Stimulated activated CD4-positive, alpha-beta T cell treated with anti-CD3 and anti-CD28 coated beads, Interleukin-1b, Interleukin-23, amount 100 ng/mL, for 1 hour (primary cell): ENCODE measurements around the gene MUC5AC.
"Not testable (repeated sequence)": the region's sequence is repeated elsewhere in the genome, so short reads cannot be mapped to it uniquely, and the experiment has no call there.

Source experiments
- DNase-seq, 2 donors: peaks; one replicate each; pipeline ENCODE4 v3.0.0-alpha.2; 2020; ENCODE audit warnings: low read depth in 2 of 2

The MUC5AC gene, protein sequence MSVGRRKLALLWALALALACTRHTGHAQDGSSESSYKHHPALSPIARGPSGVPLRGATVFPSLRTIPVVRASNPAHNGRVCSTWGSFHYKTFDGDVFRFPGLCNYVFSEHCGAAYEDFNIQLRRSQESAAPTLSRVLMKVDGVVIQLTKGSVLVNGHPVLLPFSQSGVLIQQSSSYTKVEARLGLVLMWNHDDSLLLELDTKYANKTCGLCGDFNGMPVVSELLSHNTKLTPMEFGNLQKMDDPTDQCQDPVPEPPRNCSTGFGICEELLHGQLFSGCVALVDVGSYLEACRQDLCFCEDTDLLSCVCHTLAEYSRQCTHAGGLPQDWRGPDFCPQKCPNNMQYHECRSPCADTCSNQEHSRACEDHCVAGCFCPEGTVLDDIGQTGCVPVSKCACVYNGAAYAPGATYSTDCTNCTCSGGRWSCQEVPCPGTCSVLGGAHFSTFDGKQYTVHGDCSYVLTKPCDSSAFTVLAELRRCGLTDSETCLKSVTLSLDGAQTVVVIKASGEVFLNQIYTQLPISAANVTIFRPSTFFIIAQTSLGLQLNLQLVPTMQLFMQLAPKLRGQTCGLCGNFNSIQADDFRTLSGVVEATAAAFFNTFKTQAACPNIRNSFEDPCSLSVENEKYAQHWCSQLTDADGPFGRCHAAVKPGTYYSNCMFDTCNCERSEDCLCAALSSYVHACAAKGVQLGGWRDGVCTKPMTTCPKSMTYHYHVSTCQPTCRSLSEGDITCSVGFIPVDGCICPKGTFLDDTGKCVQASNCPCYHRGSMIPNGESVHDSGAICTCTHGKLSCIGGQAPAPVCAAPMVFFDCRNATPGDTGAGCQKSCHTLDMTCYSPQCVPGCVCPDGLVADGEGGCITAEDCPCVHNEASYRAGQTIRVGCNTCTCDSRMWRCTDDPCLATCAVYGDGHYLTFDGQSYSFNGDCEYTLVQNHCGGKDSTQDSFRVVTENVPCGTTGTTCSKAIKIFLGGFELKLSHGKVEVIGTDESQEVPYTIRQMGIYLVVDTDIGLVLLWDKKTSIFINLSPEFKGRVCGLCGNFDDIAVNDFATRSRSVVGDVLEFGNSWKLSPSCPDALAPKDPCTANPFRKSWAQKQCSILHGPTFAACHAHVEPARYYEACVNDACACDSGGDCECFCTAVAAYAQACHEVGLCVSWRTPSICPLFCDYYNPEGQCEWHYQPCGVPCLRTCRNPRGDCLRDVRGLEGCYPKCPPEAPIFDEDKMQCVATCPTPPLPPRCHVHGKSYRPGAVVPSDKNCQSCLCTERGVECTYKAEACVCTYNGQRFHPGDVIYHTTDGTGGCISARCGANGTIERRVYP (N-terminal part only)

DNA sequence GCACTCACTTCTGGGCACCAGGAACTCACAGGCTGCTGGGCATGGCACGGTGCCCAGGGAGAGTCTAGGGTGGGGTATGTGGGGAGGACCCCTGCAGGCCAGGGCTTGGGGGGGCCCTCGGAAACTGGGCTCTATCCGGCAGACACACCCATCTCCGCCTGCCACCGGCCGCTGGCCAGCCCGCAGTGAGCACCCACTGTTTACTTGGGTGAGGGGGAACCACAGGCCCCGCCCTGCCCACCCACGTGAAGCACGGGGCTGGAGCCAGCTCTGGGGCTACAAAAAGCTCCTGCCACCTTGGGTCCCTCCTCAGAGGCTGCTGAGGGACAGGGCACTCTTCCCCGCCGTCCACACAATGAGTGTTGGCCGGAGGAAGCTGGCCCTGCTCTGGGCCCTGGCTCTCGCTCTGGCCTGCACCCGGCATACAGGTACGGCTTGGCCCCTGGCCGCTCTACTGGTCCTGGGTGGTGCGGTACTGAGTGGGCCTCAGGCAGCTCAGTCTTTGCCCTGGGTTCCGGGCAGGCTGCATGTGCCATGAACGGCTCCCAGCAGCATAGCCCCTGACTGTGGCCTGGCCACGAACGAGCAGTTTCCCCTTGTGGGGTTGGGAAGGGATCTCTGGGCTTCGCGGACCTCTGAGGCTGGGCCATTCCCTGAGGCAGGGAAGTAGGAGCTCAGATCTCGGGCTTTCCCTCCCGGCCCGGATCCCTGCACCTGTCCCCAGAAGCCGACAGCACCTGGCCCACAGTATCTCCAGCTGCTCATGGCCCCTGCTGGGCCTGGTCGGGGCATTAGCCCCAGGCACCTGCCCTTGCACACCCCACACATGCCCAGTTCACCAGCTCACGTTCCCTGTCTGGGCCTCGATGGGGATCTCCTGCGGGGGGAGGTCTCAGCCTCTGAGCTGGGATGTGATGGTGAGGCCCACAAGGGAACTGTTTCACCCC, at the start of gene MUC5AC:
MUC5AC (plus strand) TSS at position 309 of the 947 bp plus-strand sequence; CDS start at position 356, 47 bp downstream.
- no peak for DNase-seq

DNA sequence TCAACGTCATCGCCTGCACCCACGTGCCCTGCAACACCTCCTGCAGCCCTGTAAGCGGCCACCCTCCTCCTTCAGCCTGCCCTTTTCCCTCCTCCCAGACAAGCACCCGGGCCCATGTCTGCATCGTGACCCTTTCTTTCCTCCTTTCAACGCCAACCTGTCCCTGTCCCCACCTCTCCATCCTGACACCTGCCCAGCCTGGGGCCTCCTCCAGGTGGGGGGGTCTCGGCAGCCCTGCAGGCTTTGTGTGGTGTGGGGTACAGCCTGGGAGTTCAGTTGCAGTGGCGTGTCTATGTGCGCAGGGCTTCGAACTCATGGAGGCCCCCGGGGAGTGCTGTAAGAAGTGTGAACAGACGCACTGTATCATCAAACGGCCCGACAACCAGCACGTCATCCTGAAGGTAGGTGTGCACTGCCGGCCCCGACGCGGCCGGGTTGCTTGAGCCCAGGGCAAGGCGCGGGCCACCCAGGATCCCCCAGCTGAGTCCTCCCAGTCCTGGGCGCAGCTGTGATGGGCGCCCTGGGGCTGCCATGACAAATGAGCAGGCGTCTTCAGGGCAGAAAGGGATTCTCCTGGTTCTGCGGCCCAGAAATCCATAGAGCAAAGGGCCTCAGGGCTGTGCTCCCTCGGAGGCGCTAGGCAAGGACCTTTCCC, 49.4 kb upstream of the MUC5AC start:
- no peak for DNase-seq

DNA sequence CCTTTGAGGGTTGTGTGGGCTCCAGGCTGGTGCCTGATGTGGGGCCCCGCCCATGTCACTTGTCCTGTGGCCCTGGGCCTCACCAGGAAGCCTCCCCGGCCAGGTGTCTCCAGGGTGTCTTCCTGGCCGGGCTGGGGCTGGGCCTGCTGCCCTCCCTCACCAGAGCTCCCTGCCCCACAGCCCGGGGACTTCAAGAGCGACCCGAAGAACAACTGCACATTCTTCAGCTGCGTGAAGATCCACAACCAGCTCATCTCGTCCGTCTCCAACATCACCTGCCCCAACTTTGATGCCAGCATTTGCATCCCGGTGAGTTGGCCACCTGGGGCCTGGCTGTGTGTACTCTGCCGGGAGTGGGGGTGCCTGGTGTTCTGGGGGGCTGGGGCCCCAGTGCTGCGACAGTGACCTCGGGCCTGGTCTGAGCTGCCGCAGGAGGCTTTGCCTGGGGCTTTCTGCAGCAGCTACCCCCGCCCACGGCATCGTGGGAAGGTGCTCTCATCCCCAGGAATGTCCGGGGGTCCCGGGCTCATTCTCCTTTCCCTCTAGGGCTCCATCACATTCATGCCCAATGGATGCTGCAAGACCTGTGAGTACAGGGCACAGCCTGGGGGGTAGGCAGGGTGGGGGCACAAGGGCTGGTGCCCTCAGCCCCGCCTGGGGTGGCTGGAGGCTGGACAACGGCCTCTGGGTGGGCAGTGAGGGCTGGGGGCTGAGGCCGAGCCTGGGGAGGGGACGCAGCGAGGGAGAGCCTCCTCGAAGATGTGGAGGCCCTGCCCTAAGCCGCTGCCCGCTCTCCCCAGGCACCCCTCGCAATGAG, 48.4 kb upstream of the MUC5AC start:
- DNase-seq, result no peak

DNA sequence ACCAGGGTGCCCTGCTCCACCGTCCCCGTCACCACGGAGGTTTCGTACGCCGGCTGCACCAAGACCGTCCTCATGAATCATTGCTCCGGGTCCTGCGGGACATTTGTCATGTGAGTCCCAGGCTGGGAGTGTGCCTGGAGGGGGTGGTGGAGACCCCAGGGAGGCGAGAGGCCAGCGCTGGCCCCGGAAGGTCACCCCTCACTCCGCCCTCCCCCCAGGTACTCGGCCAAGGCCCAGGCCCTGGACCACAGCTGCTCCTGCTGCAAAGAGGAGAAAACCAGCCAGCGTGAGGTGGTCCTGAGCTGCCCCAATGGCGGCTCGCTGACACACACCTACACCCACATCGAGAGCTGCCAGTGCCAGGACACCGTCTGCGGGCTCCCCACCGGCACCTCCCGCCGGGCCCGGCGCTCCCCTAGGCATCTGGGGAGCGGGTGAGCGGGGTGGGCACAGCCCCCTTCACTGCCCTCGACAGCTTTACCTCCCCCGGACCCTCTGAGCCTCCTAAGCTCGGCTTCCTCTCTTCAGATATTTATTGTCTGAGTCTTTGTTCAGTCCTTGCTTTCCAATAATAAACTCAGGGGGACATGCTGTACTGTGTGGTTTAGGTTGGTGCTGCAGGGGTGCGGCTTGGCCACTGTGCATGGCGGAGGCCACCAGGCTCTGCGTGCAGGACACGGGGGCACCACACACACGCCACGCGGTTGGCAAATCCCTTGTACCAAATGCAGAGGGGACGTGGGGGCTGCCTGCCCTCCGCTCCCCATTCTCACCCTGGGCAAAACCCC, 47.6 kb upstream of the MUC5AC start:
- DNase-seq, result no peak

GRCh38 chr11:1111545-1112212, 46.1 kb upstream of the MUC5AC start:
- DNase-seq, result no peak

- DNase-seq, result no peak
Measured at GRCh38 chr11:1112351-1113191, 45.2 kb upstream of the MUC5AC start.

DNA sequence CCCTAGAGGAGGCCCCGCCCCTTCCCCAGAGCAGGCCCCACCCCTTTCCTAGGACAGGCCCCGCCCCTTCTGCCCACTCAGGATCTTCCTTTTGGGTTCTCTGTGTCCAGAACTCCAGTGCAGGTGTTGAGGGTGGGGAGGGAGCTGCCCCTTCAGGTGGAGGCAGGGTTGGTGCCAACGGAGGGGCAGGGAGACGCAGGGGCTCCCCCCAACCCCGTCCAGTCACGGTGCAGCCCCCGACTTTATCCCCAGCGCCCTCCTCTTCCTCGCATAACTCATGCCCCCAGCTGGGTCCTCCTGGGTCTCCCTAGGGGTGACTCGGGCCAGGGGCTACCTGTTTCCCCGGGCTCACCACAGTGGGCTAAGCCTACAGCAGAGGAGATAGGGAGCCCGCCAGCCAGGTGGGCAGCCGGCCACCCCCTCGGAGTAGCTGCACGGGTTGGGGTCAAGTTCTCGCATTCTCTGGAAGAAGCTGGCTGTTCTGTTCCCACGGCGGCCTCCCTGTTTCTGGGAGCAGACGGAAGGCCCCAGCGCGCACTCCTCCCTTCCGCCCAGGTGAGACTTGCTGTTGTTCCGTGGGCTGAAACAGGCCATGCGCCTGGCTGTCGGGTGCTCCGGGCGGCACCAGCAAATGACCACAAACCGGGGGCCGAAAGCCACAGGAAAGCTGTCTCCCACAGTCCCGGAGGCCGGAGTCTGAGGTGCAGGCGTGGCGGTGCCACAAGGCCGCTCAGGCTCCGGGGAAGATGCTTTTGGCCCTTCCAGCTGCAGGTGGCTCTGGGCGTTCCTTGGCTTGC, 44.1 kb upstream of the MUC5AC start:
- DNase-seq, result no peak

GRCh38 chr11:1115292-1115691, 42.5 kb upstream of the MUC5AC start:
- not testable (repeated sequence) for DNase-seq

GRCh38 chr11:1116104-1116503, 41.6 kb upstream of the MUC5AC start:
- no peak for DNase-seq

DNA sequence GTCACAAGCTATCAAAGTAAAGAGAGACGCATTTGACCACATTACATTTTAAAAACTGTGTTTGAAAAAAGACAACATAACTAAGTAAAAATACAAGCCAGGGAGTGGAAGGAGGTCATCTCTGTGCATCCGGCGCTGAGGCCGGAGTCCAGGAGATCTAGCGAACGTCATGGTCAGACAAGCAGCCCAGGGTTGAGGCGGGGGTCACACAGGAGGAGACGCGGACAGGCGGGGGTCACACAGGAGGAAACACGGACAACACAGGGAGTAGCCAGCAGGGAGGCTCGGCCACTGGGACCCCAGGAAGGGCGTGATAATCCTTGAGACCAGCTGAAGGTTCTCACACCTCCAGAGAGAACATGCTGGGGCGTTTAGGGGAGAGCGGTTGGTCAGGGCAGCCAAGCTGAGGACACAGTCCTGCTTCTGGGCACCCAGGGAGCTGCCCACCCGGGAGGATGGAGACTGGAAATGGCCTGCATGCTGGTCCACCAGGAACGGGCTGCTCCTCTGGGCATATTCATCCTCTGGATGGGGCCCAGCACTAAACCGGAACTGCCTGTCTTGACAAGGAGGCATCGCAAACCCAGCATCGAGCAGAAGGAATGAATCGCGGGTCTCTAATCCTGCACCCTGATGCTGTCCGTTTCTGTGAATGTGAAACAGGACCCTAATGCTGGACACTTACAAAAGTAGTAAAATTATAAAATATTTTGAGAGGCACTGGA, 40.9 kb upstream of the MUC5AC start:
- no peak for DNase-seq

GRCh38 chr11:1117992-1118391, 39.8 kb upstream of the MUC5AC start:
- DNase-seq, result no peak

GRCh38 chr11:1118755-1119603, 38.8 kb upstream of the MUC5AC start:
- no peak for DNase-seq

DNA sequence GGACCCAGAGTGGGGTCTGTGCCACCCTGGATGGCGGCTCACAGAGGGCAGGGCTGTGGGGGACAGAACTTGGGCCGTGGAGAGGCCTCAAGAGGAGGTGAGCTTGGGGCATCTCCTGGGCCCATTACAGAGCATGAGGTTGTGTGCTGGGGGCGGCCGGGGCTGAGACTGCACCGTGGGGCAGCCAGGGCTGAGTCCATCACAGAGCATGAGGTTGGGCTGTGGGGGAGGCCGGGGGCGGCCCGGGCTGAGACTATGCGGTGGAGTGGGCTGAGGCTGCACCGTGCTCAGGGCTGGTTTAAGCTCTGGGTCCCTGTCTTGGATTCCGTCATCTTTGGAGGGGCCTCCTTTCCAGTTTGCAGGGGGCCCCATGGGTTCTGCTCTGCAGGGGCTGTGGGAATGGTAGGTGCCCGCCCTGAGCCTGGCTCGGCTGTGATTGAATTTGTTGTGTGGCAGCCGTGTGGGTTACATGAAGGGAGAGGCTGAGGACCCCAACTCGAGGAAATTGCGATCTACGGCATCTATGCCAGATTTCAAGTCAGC, 38.1 kb upstream of the MUC5AC start:
- DNase-seq, result no peak
